ENCODE results near the gene SLC6A2.
A peak's percentile ranks its signal among the peaks of the same experiment; 100 is the strongest.

SLC6A2 gene

GRCh38 chr16:55700961-55701360 lies 45.2 kb downstream of the SLC6A2 start:
- Histone ChIP-seq H3K4me3 (ENCODE audit: low read length) (no peak overlapping the region), H3K79me2 (ENCODE audit: low read length) (no peaks in the 10 kb centered on the region), H3K9me2 (replicated peaks; ENCODE audit: insufficient read depth, low read length) (no peaks in the 10 kb centered on the region), H3K36me3 (replicated peaks; ENCODE audit: insufficient read depth, low read length) (no peaks in the 10 kb centered on the region), H3K4me2 (ENCODE audit: low read depth, low read length) (no peak overlapping the region), H3K9me3 (replicated peaks; ENCODE audit: insufficient read depth, low read length) (no peaks in the 10 kb centered on the region), H2AFZ (ENCODE audit: low read length) (no peak overlapping the region), H3K27ac (ENCODE audit: low read length) (no peak overlapping the region), H3F3A (ENCODE audit: insufficient read depth, low read length) (no peaks in the 10 kb centered on the region), H3K27me3 (replicated peaks; ENCODE audit: insufficient read depth, low read length) (no peaks in the 10 kb centered on the region), H4K20me1 (ENCODE audit: insufficient read depth, low read length) (no peaks in the 10 kb centered on the region), H3K4me1 (ENCODE audit: low read length) (no peaks in the 10 kb centered on the region), H3K9ac (ENCODE audit: low read length) (no peak overlapping the region)
- DNase-seq = no peak
- no peak for TF ChIP-seq EZH2 (optimal IDR thresholded peaks at IDR 0.05; ENCODE audit: low read depth, low read length)
- no peak for TF ChIP-seq EZH2phosphoT487 (IDR thresholded peaks at IDR 0.05; ENCODE audit: low read length)
- TF ChIP-seq CTCF (IDR thresholded peaks at IDR 0.05; ENCODE audit: low read length) = no peak

- Histone ChIP-seq H3K27me3 (replicated peaks; ENCODE audit: insufficient read depth, low read length) (no peaks in the 10 kb centered on the region), H4K20me1 (ENCODE audit: insufficient read depth, low read length) (no peaks in the 10 kb centered on the region), H3F3A (ENCODE audit: insufficient read depth, low read length) (no peaks in the 10 kb centered on the region), H3K36me3 (replicated peaks; ENCODE audit: insufficient read depth, low read length) (no peaks in the 10 kb centered on the region), H3K4me3 (ENCODE audit: low read length) (no peak overlapping the region), H2AFZ (ENCODE audit: low read length) (no peak overlapping the region), H3K9me2 (replicated peaks; ENCODE audit: insufficient read depth, low read length) (no peaks in the 10 kb centered on the region), H3K4me1 (ENCODE audit: low read length) (no peaks in the 10 kb centered on the region), H3K9ac (ENCODE audit: low read length) (no peak overlapping the region), H3K79me2 (ENCODE audit: low read length) (no peaks in the 10 kb centered on the region), H3K9me3 (replicated peaks; ENCODE audit: insufficient read depth, low read length) (no peaks in the 10 kb centered on the region), H3K4me2 (ENCODE audit: low read depth, low read length) (no peak overlapping the region), H3K27ac (ENCODE audit: low read length) (no peak overlapping the region)
- DNase-seq = peak; percentile 48
- TF ChIP-seq EZH2phosphoT487 (IDR thresholded peaks at IDR 0.05; ENCODE audit: low read length) (no peak), CTCF (IDR thresholded peaks at IDR 0.05; ENCODE audit: low read length) (peak; percentile 62)
Observed at GRCh38 chr16:55701442-55702319, 45.9 kb downstream of the SLC6A2 start.

- Histone ChIP-seq H3K9me3 (replicated peaks; ENCODE audit: insufficient read depth, low read length) (no peaks in the 10 kb centered on the region), H3K36me3 (replicated peaks; ENCODE audit: insufficient read depth, low read length) (no peaks in the 10 kb centered on the region), H4K20me1 (ENCODE audit: insufficient read depth, low read length) (no peaks in the 10 kb centered on the region), H3K27ac (ENCODE audit: low read length) (no peak overlapping the region), H2AFZ (ENCODE audit: low read length) (no peak overlapping the region), H3F3A (ENCODE audit: insufficient read depth, low read length) (no peaks in the 10 kb centered on the region), H3K4me2 (ENCODE audit: low read depth, low read length) (no peak overlapping the region), H3K4me1 (ENCODE audit: low read length) (no peaks in the 10 kb centered on the region), H3K9ac (ENCODE audit: low read length) (no peak overlapping the region), H3K27me3 (replicated peaks; ENCODE audit: insufficient read depth, low read length) (no peaks in the 10 kb centered on the region), H3K9me2 (replicated peaks; ENCODE audit: insufficient read depth, low read length) (no peaks in the 10 kb centered on the region), H3K79me2 (ENCODE audit: low read length) (no peaks in the 10 kb centered on the region), H3K4me3 (ENCODE audit: low read length) (no peak overlapping the region)
- TF ChIP-seq CTCF (IDR thresholded peaks at IDR 0.05; ENCODE audit: low read length) = peak; percentile 52
- TF ChIP-seq EZH2phosphoT487 (IDR thresholded peaks at IDR 0.05; ENCODE audit: low read length) = no peak
- DNase-seq = peak; percentile 64
Observed at GRCh38 chr16:55703003-55704001, 47.5 kb downstream of the SLC6A2 start.
